COLO829 (cell line): ENCODE data around the gene RPS24.

Experiments
- DNase-seq: peaks from one replicate; pipeline ENCODE4 v3.0.0; 2012; ENCODE audit warnings: low spot score

RPS24 gene

DNA sequence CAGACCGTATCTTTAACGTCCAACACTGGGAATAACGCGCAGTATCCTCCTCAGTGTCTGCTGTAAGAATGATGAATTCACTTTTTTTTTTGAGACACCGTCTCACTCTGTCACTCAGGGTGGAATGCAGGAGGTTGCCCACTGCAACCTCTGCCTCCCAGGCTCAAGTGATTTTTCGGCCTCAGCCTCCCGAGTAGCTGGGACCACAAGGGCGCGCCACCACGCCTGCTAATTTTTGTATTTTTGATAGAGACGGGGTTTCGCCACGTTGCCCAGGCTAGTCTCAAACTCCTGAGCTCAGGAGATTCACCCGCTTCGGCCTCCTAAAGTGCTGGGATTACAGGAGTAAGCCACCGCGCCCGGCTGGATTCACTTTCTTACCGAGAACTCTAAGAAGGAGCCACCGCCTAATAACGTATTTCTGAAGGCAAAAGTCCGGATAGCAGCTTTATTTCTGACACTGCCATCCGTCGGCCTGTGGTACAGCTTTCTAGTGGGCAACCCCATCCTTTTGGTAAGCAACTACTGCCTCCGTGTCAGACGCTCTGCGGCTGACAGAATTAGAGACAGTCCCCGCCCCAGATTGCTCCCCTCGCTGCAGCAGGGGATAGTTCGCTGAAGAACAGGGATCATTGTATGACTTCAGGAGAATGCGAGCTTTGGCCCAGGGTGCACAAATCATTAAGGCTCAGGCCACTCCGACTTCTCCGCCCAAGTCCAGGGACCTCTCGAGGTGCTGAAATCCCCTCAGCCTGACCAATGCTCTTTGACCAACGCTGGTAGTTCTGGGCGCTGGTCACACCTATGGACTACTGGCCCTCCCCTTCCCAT lies 5.0 kb upstream of the RPS24 start:
- no peak for DNase-seq

- DNase-seq: peak; percentile 91
These were observed 4.1 kb upstream of the RPS24 start, which contains the start of gene POLR3A for GRCh38 chr10:78029269-78030226. Gene POLR3A (minus strand): TSS chr10:78029515. CDS start chr10:78029407, 108 bp downstream.

GRCh38 chr10:78033387-78033636 lies 351 bp upstream of the RPS24 start:
- no peak for DNase-seq

GRCh38 chr10:78035025-78035424 lies 1.4 kb downstream of the RPS24 start:
- no peak for DNase-seq

- DNase-seq: no peak
These were observed 1.8 kb downstream of the RPS24 start for GRCh38 chr10:78035437-78035836.

DNA sequence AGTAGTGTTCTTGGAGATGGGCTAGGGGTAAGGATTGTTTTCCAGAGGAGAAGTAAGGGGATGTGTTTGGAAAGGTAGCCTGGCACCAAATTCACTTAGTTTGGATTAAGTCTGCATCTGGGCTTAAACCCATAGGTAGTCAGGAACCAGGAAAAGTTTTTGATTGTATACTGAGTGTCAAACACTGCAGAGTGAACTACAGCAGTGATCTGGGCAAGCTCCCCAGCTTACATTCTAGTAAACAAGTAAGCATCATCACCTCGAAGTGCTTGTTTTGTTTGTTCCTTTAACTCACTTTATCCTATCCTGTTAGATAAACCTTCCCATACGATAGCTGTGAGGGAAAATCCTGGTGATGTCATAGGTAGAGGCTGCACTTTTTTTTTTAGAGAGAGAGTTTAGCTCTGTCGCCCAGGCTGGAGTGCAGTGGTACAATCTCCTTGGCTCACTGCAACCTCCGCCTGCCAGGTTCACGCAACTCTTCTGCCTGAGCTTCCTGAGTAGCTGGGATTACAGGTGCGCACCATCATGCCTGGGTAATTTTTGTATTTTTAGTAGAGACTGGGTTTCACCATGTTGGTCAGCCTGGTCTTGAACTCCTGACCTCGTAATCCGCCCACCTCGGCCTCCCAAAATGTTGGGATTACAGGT lies 2.4 kb downstream of the RPS24 start:
- DNase-seq: no peak

GRCh38 chr10:78038105-78038504 lies 4.4 kb downstream of the RPS24 start:
- no peak for DNase-seq

- DNase-seq: no peak
These were observed 5.3 kb downstream of the RPS24 start for GRCh38 chr10:78038791-78039547.

DNA sequence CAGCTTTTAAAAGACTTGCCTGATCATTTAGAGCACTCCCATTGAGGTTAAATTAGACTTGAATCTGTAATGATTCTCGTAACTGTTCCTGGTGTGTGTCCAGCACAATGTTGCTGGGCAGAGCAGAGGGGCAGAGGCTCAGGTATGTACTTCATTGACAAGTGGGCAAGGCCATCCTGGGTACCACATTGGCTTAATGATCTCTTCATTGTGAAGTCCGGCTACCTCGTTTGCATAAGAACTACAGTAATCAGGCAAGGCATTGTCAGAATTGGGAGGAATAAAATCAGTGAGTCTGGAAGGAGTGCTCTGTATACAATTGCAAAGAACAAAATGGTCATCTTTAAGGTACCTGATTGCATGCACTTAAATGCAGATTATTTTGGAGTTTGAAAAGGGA lies 6.1 kb downstream of the RPS24 start:
- no peak for DNase-seq

- no peak for DNase-seq
These were observed 7.8 kb downstream of the RPS24 start for GRCh38 chr10:78041170-78042057.

GRCh38 chr10:78042058-78042751 lies 8.5 kb downstream of the RPS24 start:
- DNase-seq: no peak

DNA sequence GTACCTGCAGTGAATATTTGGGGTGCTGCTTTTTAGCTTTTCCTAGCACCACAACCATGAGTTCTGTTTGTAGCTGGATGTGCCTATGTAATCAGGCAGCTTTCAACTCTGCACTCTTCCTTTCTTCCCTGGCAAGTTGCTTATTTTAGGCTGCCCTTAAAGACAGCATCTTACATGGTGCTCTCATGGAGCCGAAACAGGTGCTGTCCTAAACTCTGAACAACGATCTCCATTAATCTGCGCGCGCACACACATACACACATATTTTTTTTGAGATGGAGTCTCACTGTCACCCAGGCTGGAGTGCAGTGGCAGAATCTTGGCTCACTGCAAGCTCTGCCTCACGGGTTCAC lies 9.1 kb downstream of the RPS24 start:
- no peak for DNase-seq

DNA sequence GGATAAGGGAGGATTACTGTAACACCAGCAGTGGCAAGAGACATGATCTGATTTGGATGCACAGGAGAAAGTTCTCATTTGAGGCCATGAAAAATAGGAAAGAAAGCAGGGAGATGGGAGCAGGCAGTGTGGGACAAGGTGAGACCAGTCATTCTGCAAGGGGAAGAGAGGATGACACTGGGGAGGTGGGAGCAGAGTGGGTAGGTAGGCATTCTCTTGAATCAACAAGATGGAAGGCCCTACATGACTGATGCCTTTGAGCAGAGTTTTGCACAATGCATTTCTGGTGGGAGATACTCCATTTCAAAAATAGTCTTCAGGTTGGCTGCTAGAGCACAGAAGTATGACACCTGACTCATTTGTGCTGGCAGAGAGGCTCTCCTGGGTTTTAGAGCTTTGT lies 10.5 kb downstream of the RPS24 start:
- DNase-seq: no peak

DNA sequence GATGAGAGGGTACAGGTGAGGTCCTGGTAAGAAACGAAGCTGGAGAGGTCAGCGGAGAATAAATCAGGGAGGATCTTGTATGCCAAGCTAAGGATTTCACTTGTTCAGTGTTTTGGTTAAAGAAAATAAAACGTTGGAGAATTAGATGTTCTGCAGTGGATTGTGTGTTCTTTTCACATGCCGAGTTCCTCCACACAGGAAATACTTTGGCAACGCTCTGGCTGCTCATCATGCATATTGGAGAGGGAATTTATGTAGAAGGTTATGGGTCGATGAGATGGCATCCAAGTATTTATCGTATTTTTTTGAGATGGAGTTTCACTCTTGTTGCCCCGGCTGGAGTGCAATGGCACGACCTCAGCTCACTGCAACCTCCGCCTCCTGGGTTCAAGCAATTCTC lies 11.0 kb downstream of the RPS24 start:
- no peak for DNase-seq

DNA sequence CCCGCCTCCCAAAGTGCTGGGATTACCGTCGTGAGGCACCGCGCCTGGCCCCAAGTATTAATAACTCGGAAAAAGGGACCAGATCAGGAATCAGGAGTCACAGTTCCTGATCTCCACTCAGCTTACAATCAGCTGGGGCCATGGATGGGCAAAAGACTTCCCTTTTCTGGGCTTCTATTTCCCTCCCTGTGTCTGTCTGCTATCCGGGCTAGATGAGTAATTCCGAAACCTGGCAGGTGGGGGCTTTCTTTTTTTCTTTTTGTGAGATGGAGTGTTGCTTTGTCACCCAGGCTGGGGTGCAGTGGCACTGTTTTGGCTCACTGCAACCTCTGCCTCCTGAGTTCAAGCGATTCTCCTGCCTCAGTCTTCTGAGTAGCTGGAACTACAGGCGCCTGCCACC lies 11.6 kb downstream of the RPS24 start:
- DNase-seq: no peak

- DNase-seq: no peak
These were observed 12.2 kb downstream of the RPS24 start for GRCh38 chr10:78045856-78046255.

- no peak for DNase-seq
These were observed 13.1 kb downstream of the RPS24 start for GRCh38 chr10:78046711-78047269.

- DNase-seq: no peak
These were observed 13.7 kb downstream of the RPS24 start for GRCh38 chr10:78047314-78047891.

DNA sequence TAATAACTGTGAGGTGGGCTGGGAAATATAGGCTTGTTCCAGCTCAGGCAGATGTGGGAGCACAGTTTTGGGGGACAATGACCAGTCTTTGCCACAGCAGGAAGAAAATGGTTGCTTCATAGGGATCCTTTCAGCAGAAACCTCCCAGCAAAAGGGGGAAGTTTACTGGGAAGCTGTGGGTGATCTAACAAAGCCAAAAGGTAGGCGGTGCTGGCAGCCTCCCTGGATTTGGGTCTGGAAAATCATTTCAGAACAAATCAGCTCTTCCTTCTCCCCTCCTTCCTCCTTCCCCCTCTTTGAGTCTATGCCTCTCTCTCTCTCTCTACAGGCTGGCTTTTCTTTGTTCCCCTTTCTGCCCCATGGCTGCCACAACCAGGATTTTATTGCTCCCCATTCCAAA lies 16.2 kb downstream of the RPS24 start:
- no peak for DNase-seq
